Endothelial cell of umbilical vein (primary cell): ENCODE results near the gene TEKTIP1. TPM values are rescaled to one million over a fixed set of nuclear protein-coding genes. Genes with fewer than 3 reads are reported as not detected.

Experiments
- BruUV-seq: library from RNA; stranded (reverse); fragments of 400-500 nt; replicated peaks from 2 replicates; lab custom pipeline; 2021; lab: Mats Ljungman, UMichigan
- CTCF ChIA-PET: fragments of 300-600, 350-600 bp; sonication (Branson Sonifier 250); formaldehyde crosslinking; loops from one replicate; lab custom pipeline; 2021; ENCODE audit warnings: antibody characterized with exemption, inconsistent platforms; lab: Charles Lee
- POLR2A ChIA-PET: fragments of 300-600, 350-600 bp; sonication (Branson Sonifier 250); formaldehyde crosslinking; loops from one replicate; lab custom pipeline; 2021; ENCODE audit warnings: antibody characterized with exemption, inconsistent platforms; lab: Charles Lee
- DNase-seq: peaks from one replicate; pipeline ENCODE4 v3.0.0-alpha.2; 2011; ENCODE audit warnings: low read depth, low spot score
- FAIRE-seq: peaks from 2 replicates; lab custom pipeline; 2011; peaks lifted over from hg19 to GRCh38; lab: Jason Lieb, UNC
- H2AFZ ChIP-seq: 2 replicates; pipeline ENCODE4 v1.6.0; 2012; ENCODE audit warnings: low read depth, low read length, control low read depth, inconsistent platforms
- H3K27ac ChIP-seq: 2 replicates; pipeline ENCODE4 v1.5.1; 2011; ENCODE audit warnings: low read depth, mild to moderate bottlenecking, control low read depth, low read length, moderate library complexity; ENCODE audit not compliant: insufficient read depth
- H3K27me3 ChIP-seq, 2 experiments: 2 replicates each; pipeline versions ENCODE4 v1.6.0 to v1.6.1; 2011; ENCODE audit warnings: low read length in 2 of 2, mixed read lengths in 1 of 2; ENCODE audit not compliant: control insufficient read depth in 2 of 2, insufficient read depth in 2 of 2
- H3K36me3 ChIP-seq, 2 experiments: 2 replicates in 1 of 2; 3 replicates in 1 of 2; pipeline ENCODE4 v1.5.1; 2011; ENCODE audit warnings: low read length in 2 of 2, mild to moderate bottlenecking in 1 of 2, moderate library complexity in 1 of 2; ENCODE audit not compliant: control insufficient read depth in 2 of 2, insufficient read depth in 2 of 2; ENCODE audit errors: extremely low read depth in 1 of 2
- H3K4me1 ChIP-seq: 3 replicates; pipeline ENCODE4 v1.5.1; 2011; ENCODE audit warnings: mild to moderate bottlenecking, low read length; ENCODE audit not compliant: control insufficient read depth, insufficient read depth; ENCODE audit errors: extremely low read depth
- H3K4me2 ChIP-seq: 2 replicates; pipeline ENCODE4 v1.6.1; 2011; ENCODE audit warnings: low read length, control low read depth, mixed read lengths; ENCODE audit not compliant: insufficient read depth
- H3K4me3 ChIP-seq, 3 experiments: fragments of 200-600 bp in 1 of 3; sonication (generic), shearing (Covaris generic) in 1 of 3; replicated peaks in 1 of 3; 2 replicates each; pipeline ENCODE4 v1.5.1; 2011 to 2016; ENCODE audit warnings: control low read depth in 3 of 3, low read length in 3 of 3, mild to moderate bottlenecking in 2 of 3, inconsistent platforms in 1 of 3, low read depth in 1 of 3, moderate library complexity in 1 of 3; ENCODE audit not compliant: insufficient read depth in 1 of 3
- H3K79me2 ChIP-seq: 2 replicates; pipeline ENCODE4 v1.6.0; 2012; ENCODE audit warnings: low read length, inconsistent platforms; ENCODE audit not compliant: control insufficient read depth, insufficient read depth
- H3K9ac ChIP-seq: replicated peaks from 2 replicates; pipeline ENCODE3; 2011; ENCODE audit warnings: low read length, control low read depth; ENCODE audit not compliant: insufficient read depth; ENCODE audit errors: extremely low read depth
- H3K9me1 ChIP-seq: replicated peaks from 3 replicates; pipeline ENCODE4 v1.6.0; 2011; ENCODE audit warnings: mild to moderate bottlenecking, low read length; ENCODE audit not compliant: control insufficient read depth, insufficient read depth; ENCODE audit errors: extremely low read depth
- H3K9me3 ChIP-seq: replicated peaks from 2 replicates; pipeline ENCODE4 v1.5.1; 2012; ENCODE audit warnings: low read length, inconsistent platforms; ENCODE audit not compliant: control insufficient read depth, insufficient read depth
- H4K20me1 ChIP-seq: replicated peaks from 2 replicates; pipeline ENCODE3; 2011; ENCODE audit warnings: mild to moderate bottlenecking, low read length; ENCODE audit not compliant: control insufficient read depth, insufficient read depth; ENCODE audit errors: extremely low read depth
- EZH2 ChIP-seq: IDR thresholded peaks from 2 replicates; pipeline ENCODE4 v1.6.1; 2012; ENCODE audit warnings: borderline replicate concordance, low read depth, mild to moderate bottlenecking, moderate library complexity, low read length, inconsistent platforms; ENCODE audit not compliant: severe bottlenecking
- FOS ChIP-seq: IDR thresholded peaks from 2 replicates; pipeline ENCODE4 v1.6.1; 2011; ENCODE audit warnings: mild to moderate bottlenecking, low read length, moderate library complexity, borderline replicate concordance; ENCODE audit not compliant: insufficient read depth
- GATA2 ChIP-seq: IDR thresholded peaks from 2 replicates; pipeline ENCODE4 v1.7.0; 2011; ENCODE audit warnings: low read depth, mild to moderate bottlenecking, moderate library complexity, mixed read lengths, low read length; ENCODE audit not compliant: insufficient read length, insufficient read depth
- JUN ChIP-seq: IDR thresholded peaks from 2 replicates; pipeline ENCODE4 v1.6.1; 2011; ENCODE audit warnings: borderline replicate concordance, low read depth; ENCODE audit not compliant: insufficient read length, insufficient read depth
- MYC ChIP-seq: IDR thresholded peaks from one replicate; pipeline ENCODE4 v1.6.1; 2011; ENCODE audit warnings: mild to moderate bottlenecking, low read depth, low read length
- POLR2A ChIP-seq: IDR thresholded peaks from 2 replicates; pipeline ENCODE4 v1.6.1; 2012; ENCODE audit warnings: low read depth, mild to moderate bottlenecking, control low read depth, low read length
- POLR2AphosphoS5 ChIP-seq: IDR thresholded peaks from 2 replicates; pipeline ENCODE4 v1.6.1; 2012; ENCODE audit warnings: low read depth, mild to moderate bottlenecking, control low read depth, low read length, moderate library complexity; ENCODE audit not compliant: insufficient read depth
- dilution Hi-C: fragments of 300-500 bp; cut with MboI; formaldehyde crosslinking; loops from one replicate; pipeline ENCODE4 v1.15.0; 2019; ENCODE audit warnings: low sequenced_read_pairs; ENCODE audit not compliant: extremely low pct_ligation_motif_present
- intact Hi-C: fragments of 100-400 bp; cut with micrococcal nuclease; formaldehyde crosslinking; loops from one replicate; pipeline ENCODE4 v1.10.0; 2022
- polyA plus RNA-seq, 4 experiments: library from polyadenylated mRNA; depleted of rRNA in 3 of 4; stranded (reverse) in 3 of 4; unstranded in 1 of 4; fragments of >200 nt; gene quantifications; 2 replicates each; pipeline versions ENCODE4 v1.2.1 to v1.2.3, GENCODE V29; 2011 to 2012; ENCODE audit warnings: missing spikeins in 1 of 4
- total RNA-seq: library from RNA; stranded (reverse); gene quantifications from 2 replicates; pipeline ENCODE4 v1.2.3, GENCODE V29; 2021
- TF ChIP-seq, protein P1 (sequence below): IDR thresholded peaks from 2 replicates; pipeline ENCODE4 v1.6.1; 2011; ENCODE audit not compliant: insufficient read depth, insufficient read length
- TF ChIP-seq, protein P2 (sequence below), 2 donors: IDR thresholded peaks; 1 replicate in 1 of 2; 2 replicates in 1 of 2; pipeline ENCODE4 v1.5.1; 2011; ENCODE audit warnings: low read length in 2 of 2, mild to moderate bottlenecking in 2 of 2, moderate library complexity in 2 of 2, control low read depth in 1 of 2, inconsistent platforms in 1 of 2, low read depth in 1 of 2; ENCODE audit not compliant: insufficient read depth in 1 of 2; ENCODE audit errors: extremely low read depth in 1 of 2

Gene TEKTIP1
- total and polyA plus RNA-seq, 2 donors (not counting 3 experiments of a cell fraction or from before 2014, with no cell fraction given): 0.73 TPM; not detected in 1

DNA sequence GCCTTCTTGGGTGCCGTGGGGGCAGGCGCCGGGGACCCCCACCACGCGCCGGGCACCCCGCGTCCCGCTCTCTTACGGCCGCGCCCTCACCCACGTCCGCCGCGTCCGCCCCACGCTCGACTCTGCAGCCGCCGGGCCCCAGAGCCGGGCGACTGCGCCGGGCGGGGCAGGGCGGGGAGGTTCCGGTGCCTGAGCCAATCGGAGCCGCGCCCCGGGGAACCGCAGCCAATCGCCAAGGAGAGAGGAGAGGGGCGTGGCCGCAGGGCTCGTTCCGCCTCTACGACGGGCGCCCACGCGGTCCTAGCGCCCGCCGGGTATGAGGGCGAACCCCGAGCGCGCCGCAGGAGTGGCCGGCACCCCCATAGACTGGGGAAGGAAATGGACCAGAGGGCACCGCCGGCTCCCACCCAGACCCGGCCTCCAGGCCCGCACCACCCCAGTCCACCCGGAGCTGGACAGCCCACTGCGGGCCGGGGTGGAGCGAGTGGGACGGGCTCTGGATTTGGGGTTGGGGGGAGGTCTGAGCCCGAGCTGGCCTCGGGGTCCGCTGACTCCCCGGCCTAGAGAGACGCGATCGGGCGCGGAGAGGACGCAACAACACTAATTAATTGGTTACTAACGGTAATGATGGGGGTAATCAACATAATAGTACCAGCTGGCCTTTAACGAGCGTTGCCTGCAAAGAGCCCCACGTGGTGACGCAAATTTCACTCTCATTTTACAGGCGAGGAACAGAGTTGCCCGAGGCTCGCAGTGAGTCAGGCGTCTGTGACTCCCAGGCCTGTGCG is 18.7 kb downstream of the TEKTIP1 start, which contains the start of gene MFSD12:
Gene MFSD12 (minus strand): TSS at position 126 of the 788 bp plus-strand sequence. CDS start 183 bp downstream, outside the sequence.
- Histone ChIP-seq H3K4me3 (peak within 1 kb of the TSS; percentile 49 to 63 (median 58)), H3K9me3 (no peaks in the 10 kb centered on the region), H3K4me2 (peak within 1 kb of the TSS; percentile 79), H3K4me1 (peaks cover 24% of the 10 kb centered on the region), H3K79me2 (peaks cover 35% of the 10 kb centered on the region), H3K9me1 (no peaks in the 10 kb centered on the region), H3K36me3 (no peaks in the 10 kb centered on the region), H3K27ac (peak within 1 kb of the TSS; percentile 21), H2AFZ (peak within 1 kb of the TSS; percentile 75), H3K27me3 (no peaks in the 10 kb centered on the region), H3K9ac (peak within 1 kb of the TSS; percentile 52), H4K20me1 (no peaks in the 10 kb centered on the region)
- TF ChIP-seq, protein P1, sequence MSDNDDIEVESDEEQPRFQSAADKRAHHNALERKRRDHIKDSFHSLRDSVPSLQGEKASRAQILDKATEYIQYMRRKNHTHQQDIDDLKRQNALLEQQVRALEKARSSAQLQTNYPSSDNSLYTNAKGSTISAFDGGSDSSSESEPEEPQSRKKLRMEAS: peak; percentile 85
- TF ChIP-seq MYC (peak; percentile 53), EZH2 (no peak), POLR2AphosphoS5 (peak; percentile 91), FOS (no peak), JUN (no peak), GATA2 (no peak), POLR2A (peak; percentile 68)
- TF ChIP-seq, protein P2, sequence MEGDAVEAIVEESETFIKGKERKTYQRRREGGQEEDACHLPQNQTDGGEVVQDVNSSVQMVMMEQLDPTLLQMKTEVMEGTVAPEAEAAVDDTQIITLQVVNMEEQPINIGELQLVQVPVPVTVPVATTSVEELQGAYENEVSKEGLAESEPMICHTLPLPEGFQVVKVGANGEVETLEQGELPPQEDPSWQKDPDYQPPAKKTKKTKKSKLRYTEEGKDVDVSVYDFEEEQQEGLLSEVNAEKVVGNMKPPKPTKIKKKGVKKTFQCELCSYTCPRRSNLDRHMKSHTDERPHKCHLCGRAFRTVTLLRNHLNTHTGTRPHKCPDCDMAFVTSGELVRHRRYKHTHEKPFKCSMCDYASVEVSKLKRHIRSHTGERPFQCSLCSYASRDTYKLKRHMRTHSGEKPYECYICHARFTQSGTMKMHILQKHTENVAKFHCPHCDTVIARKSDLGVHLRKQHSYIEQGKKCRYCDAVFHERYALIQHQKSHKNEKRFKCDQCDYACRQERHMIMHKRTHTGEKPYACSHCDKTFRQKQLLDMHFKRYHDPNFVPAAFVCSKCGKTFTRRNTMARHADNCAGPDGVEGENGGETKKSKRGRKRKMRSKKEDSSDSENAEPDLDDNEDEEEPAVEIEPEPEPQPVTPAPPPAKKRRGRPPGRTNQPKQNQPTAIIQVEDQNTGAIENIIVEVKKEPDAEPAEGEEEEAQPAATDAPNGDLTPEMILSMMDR (IDR thresholded peaks at IDR 0.05; ENCODE audit: extremely low read depth in 1 of 2, insufficient read depth in 1 of 2, low read depth in 1 of 2, low read length in 2 of 2): no peak
- no TSS peak for BruUV-seq
- intact Hi-C loops (loop anchor here (1.0 kb wide), 1 partner anchor 15 kb away; the partner anchor contains the start of gene HMG20B), dilution Hi-C loops (no loop called here)
- DNase-seq (peak; percentile 91), FAIRE-seq (peak; percentile 88)
- ChIA-PET CTCF (interaction anchor here (1.0 to 6.4 kb wide), 5 partner anchors 11 to 50 kb away, joined by 3 to 34 read pairs (median 9); partner anchors contain the start of gene GIPC3), POLR2A (interaction anchor here (1.5 kb wide), 1 partner anchor 16 kb away, joined by 6 read pairs; no protein-coding TSS in a partner anchor)
